ENCODE data around the gene TMEM181.

DNA sequence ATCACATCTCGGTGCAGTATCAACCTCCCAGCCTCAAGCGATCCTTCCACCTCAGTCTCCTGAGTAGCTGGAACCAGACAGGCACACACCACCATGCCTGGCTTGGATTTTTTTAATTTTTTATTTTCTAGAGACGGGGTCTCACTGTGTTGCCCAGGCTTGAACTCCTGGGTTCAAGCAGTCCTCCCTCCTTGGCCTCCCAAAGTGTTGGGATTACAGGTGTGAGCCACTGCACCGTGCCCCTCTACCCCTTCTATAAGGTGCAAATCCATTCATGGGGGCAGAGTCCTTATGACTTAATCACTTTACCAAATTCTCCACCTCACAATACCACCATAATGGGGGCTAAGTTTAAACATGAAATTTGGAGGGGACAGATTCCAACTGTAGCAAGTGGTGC is 37.7 kb downstream of the TMEM181 start:
- TF ChIP-seq POLR2A (IDR thresholded peaks at IDR 0.05; ENCODE audit: low read depth, low read length), result no peak
- TF ChIP-seq TAF1 (IDR thresholded peaks at IDR 0.05; ENCODE audit: borderline replicate concordance, low read depth, low read length), result no peak
- no peak for TF ChIP-seq POLR2AphosphoS5 (IDR thresholded peaks at IDR 0.05; ENCODE audit: low read depth, low read length)

Measured in GM12892 (cell line).